ELR (cell line): ENCODE measurements around the gene SLC26A8.

Source experiments
- DNase-seq: peaks from one replicate; pipeline ENCODE4 v3.0.0-alpha.2; 2015; ENCODE audit warnings: low read depth

SLC26A8 gene

GRCh38 chr6:36023996-36024795, at the start of gene SLC26A8:
Gene SLC26A8, minus strand, starts transcription at chr6:36024641. Its CDS starts 4,934 bp downstream, at chr6:36019707.
- no peak for DNase-seq

- DNase-seq, result no peak
Observed at GRCh38 chr6:36073587-36073986, 49.1 kb upstream of the SLC26A8 start.

- DNase-seq, result no peak
Observed at GRCh38 chr6:36072681-36073080, 48.2 kb upstream of the SLC26A8 start.

- DNase-seq, result no peak
Observed at GRCh38 chr6:36071714-36072113, 47.3 kb upstream of the SLC26A8 start.

- no peak for DNase-seq
Observed at GRCh38 chr6:36071281-36071680, 46.8 kb upstream of the SLC26A8 start.

GRCh38 chr6:36070252-36070651, 45.8 kb upstream of the SLC26A8 start:
- DNase-seq, result no peak

GRCh38 chr6:36069573-36069972, 45.1 kb upstream of the SLC26A8 start:
- no peak for DNase-seq

- DNase-seq, result no peak
Observed at GRCh38 chr6:36068586-36068985, 44.1 kb upstream of the SLC26A8 start.

- no peak for DNase-seq
Observed at GRCh38 chr6:36068012-36068392, 43.6 kb upstream of the SLC26A8 start.

- DNase-seq, result peak; percentile 19
Observed at GRCh38 chr6:36067374-36068011, 43.1 kb upstream of the SLC26A8 start.

GRCh38 chr6:36066817-36067216, 42.4 kb upstream of the SLC26A8 start:
- DNase-seq, result no peak

GRCh38 chr6:36065916-36066315, 41.5 kb upstream of the SLC26A8 start:
- DNase-seq, result no peak

- DNase-seq, result no peak
Observed at GRCh38 chr6:36064770-36065396, 40.4 kb upstream of the SLC26A8 start.

GRCh38 chr6:36063318-36064060, 39.0 kb upstream of the SLC26A8 start:
- no peak for DNase-seq

GRCh38 chr6:36062247-36062646, 37.8 kb upstream of the SLC26A8 start:
- no peak for DNase-seq

GRCh38 chr6:36061236-36061635, 36.8 kb upstream of the SLC26A8 start:
- DNase-seq, result no peak

- DNase-seq, result no peak
Observed at GRCh38 chr6:36056178-36056577, 31.7 kb upstream of the SLC26A8 start.

GRCh38 chr6:36054956-36055355, 30.5 kb upstream of the SLC26A8 start:
- no peak for DNase-seq

GRCh38 chr6:36054415-36054814, 30.0 kb upstream of the SLC26A8 start:
- DNase-seq, result no peak

- DNase-seq, result no peak
Observed at GRCh38 chr6:36053878-36054277, 29.4 kb upstream of the SLC26A8 start.

- no peak for DNase-seq
Observed at GRCh38 chr6:36052097-36052496, 27.7 kb upstream of the SLC26A8 start.

GRCh38 chr6:36050947-36051710, 26.7 kb upstream of the SLC26A8 start:
- no peak for DNase-seq
